Measurements from ENCODE around the gene PLPPR1.

DNA sequence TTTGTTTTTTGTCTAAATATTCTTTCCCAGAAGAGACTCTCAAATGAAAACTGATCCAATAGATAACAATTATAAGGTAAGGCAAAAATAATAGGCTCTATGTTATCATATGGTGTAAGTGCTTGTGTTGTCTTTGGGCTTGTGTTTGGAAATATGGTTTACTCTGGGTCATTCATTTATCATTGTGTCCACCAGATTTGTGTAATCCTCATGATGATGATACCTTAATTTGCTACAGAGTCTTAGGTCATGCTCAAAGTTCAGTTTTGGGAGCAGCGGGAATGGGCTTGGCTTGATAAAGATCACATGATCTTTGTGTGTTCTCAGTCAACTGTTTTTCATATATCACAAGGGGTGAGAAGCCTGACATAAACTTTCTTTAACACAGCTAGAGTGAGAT, 34.2 kb downstream of the PLPPR1 start:
- TF ChIP-seq CTCF (IDR thresholded peaks at IDR 0.05) (no peak), RAD21 (IDR thresholded peaks at IDR 0.05; ENCODE audit: low read length) (no peak), FOSL2 (IDR thresholded peaks at IDR 0.05; ENCODE audit: borderline replicate concordance, low read depth) (no peak), FOXM1 (IDR thresholded peaks at IDR 0.05; ENCODE audit: low read depth) (no peak)
- TF ChIP-seq, protein P1, sequence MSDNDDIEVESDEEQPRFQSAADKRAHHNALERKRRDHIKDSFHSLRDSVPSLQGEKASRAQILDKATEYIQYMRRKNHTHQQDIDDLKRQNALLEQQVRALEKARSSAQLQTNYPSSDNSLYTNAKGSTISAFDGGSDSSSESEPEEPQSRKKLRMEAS (IDR thresholded peaks at IDR 0.05; ENCODE audit: low read depth) = no peak
